Measurements from ENCODE around the gene RBM25. TPM values are rescaled to one million over a fixed set of nuclear protein-coding genes. Genes with fewer than 3 reads are reported as not detected.

Gene RBM25
- total and polyA plus RNA-seq, 4 donors = 8.4 to 26.2 (median 22.2) TPM

GRCh38 chr14:73146111-73146510 lies 87.8 kb downstream of the RBM25 start:
- TF ChIP-seq CTCF (IDR thresholded peaks at IDR 0.05; ENCODE audit: low read depth, low read length, missing input control) (no peak), TAF1 (conservative IDR thresholded peaks at IDR 0.05) (no peak), ZBTB33 (IDR thresholded peaks at IDR 0.05) (no peak)
- Histone ChIP-seq H3K9ac (ENCODE audit: low read depth in 1 of 2, low read length in 2 of 2) (no peak overlapping the region), H3K9me3 (ENCODE audit: control insufficient read depth in 4 of 4, low read length in 3 of 4) (no peaks in the 10 kb centered on the region), H3K4me3 (ENCODE audit: low read depth in 1 of 3, low read length in 3 of 3) (no peak overlapping the region), H3K27me3 (ENCODE audit: control insufficient read depth in 4 of 4, insufficient read depth in 4 of 4, low read length in 3 of 4) (no peaks in the 10 kb centered on the region), H3K27ac (ENCODE audit: low read depth in 1 of 2, low read length in 2 of 2) (no peak overlapping the region), H3K4me1 (ENCODE audit: control insufficient read depth in 4 of 4, insufficient read depth in 4 of 4, low read length in 3 of 4) (peaks cover 0 to 10% (median 8%) of the 10 kb centered on the region in 4 donors), H3K36me3 (ENCODE audit: control insufficient read depth in 4 of 4, insufficient read depth in 3 of 4, low read depth in 1 of 4, low read length in 3 of 4) (peaks cover 2 to 12% (median 8%) of the 10 kb centered on the region in 4 donors)
- DNase-seq (ENCODE audit: low spot score) = no peak
- WGBS = 95% methylated on average over 3 of the region's 3 CpGs

- H3K4me3 ChIP-seq (ENCODE audit: low read depth in 1 of 3, low read length in 3 of 3) = no peak overlapping the region
- no peaks in the 10 kb centered on the region for H3K27me3 ChIP-seq (ENCODE audit: control insufficient read depth in 4 of 4, insufficient read depth in 4 of 4, low read length in 3 of 4)
- TF ChIP-seq YY1 (IDR thresholded peaks at IDR 0.05) (no peak), RXRA (IDR thresholded peaks at IDR 0.05) (no peak), MAX (IDR thresholded peaks at IDR 0.05) (no peak), REST (IDR thresholded peaks at IDR 0.05) (no peak), EGR1 (IDR thresholded peaks at IDR 0.05; ENCODE audit: low read depth in 2 of 2) (no peak), RAD21 (IDR thresholded peaks at IDR 0.05) (no peak), GABPA (IDR thresholded peaks at IDR 0.05 in 1 of 2, conservative IDR thresholded peaks at IDR 0.05 in 1 of 2) (no peak), JUND (IDR thresholded peaks at IDR 0.05) (no peak), FOXA2 (IDR thresholded peaks at IDR 0.05) (no peak), SP1 (IDR thresholded peaks at IDR 0.05) (no peak), FOXA1 (IDR thresholded peaks at IDR 0.05) (no peak), NR2F2 (IDR thresholded peaks at IDR 0.05) (no peak), HNF4A (conservative IDR thresholded peaks at IDR 0.05) (no peak)
- H3K4me1 ChIP-seq (ENCODE audit: control insufficient read depth in 4 of 4, insufficient read depth in 4 of 4, low read length in 3 of 4) = no peaks in the 10 kb centered on the region
- 78% methylated on average over 2 of the region's 2 CpGs for WGBS
- H3K9me3 ChIP-seq (ENCODE audit: control insufficient read depth in 4 of 4, low read length in 3 of 4) = no peaks in the 10 kb centered on the region
- DNase-seq (ENCODE audit: low spot score) = no peak
- no peak overlapping the region for H3K9ac ChIP-seq (ENCODE audit: low read depth in 1 of 2, low read length in 2 of 2)
- no peak overlapping the region for H3K27ac ChIP-seq (ENCODE audit: low read depth in 1 of 2, low read length in 2 of 2)
- peaks cover 6 to 21% (median 9%) of the 10 kb centered on the region in 4 donors for H3K36me3 ChIP-seq (ENCODE audit: control insufficient read depth in 4 of 4, insufficient read depth in 3 of 4, low read depth in 1 of 4, low read length in 3 of 4)
Observed at GRCh38 chr14:73149753-73150152, 91.4 kb downstream of the RBM25 start.
